Measurements from ENCODE around the gene SAMHD1.
A peak's percentile ranks its signal among the peaks of the same experiment; 100 is the strongest.
"Not testable (repeated sequence)": the region's sequence is repeated elsewhere in the genome, so short reads cannot be mapped to it uniquely, and the experiment has no call there.

Gene SAMHD1

GRCh38 chr20:36951198-36951978 lies at the start of gene SAMHD1:
Gene SAMHD1 (minus strand): TSS chr20:36951708. CDS start chr20:36951643, 65 bp downstream.
- DNase-seq: peak; percentile 97 to 99

GRCh38 chr20:37000171-37000570 lies 48.7 kb upstream of the SAMHD1 start:
- DNase-seq: not testable (repeated sequence)

- DNase-seq: no peak
Measured at GRCh38 chr20:36998652-36999051, 47.1 kb upstream of the SAMHD1 start.

- DNase-seq: no peak
Measured at GRCh38 chr20:36997121-36997520, 45.6 kb upstream of the SAMHD1 start.

GRCh38 chr20:36994221-36994620 lies 42.7 kb upstream of the SAMHD1 start:
- DNase-seq: not testable (repeated sequence)

- no peak for DNase-seq
Measured at GRCh38 chr20:36992802-36993334, 41.4 kb upstream of the SAMHD1 start.

- no peak for DNase-seq
Measured at GRCh38 chr20:36991703-36992102, 40.2 kb upstream of the SAMHD1 start.

- DNase-seq: no peak
Measured at GRCh38 chr20:36989797-36990196, 38.3 kb upstream of the SAMHD1 start.

GRCh38 chr20:36988494-36988966 lies 37.0 kb upstream of the SAMHD1 start:
- DNase-seq: peak; percentile 10 to 52

- no peak for DNase-seq
Measured at GRCh38 chr20:36984257-36984638, 32.7 kb upstream of the SAMHD1 start.

- no peak for DNase-seq
Measured at GRCh38 chr20:36975099-36975818, 23.8 kb upstream of the SAMHD1 start.

GRCh38 chr20:36974660-36975059 lies 23.2 kb upstream of the SAMHD1 start:
- no peak for DNase-seq

- DNase-seq: no peak
Measured at GRCh38 chr20:36971103-36971502, 19.6 kb upstream of the SAMHD1 start.

- no peak for DNase-seq
Measured at GRCh38 chr20:36969478-36970186, 18.1 kb upstream of the SAMHD1 start.

- no peak for DNase-seq
Measured at GRCh38 chr20:36969051-36969450, 17.5 kb upstream of the SAMHD1 start.

- no peak for DNase-seq
Measured at GRCh38 chr20:36967636-36968035, 16.1 kb upstream of the SAMHD1 start.

- not testable (repeated sequence) for DNase-seq
Measured at GRCh38 chr20:36966965-36967364, 15.5 kb upstream of the SAMHD1 start.

- DNase-seq: not testable (repeated sequence)
Measured at GRCh38 chr20:36962354-36962941, 10.9 kb upstream of the SAMHD1 start.

- no peak for DNase-seq
Measured at GRCh38 chr20:36959242-36959641, 7.7 kb upstream of the SAMHD1 start.

- no peak for DNase-seq
Measured at GRCh38 chr20:36957875-36958667, 6.6 kb upstream of the SAMHD1 start.

- DNase-seq: no peak
Measured at GRCh38 chr20:36956674-36957073, 5.2 kb upstream of the SAMHD1 start.

GRCh38 chr20:36956016-36956415 lies 4.5 kb upstream of the SAMHD1 start:
- no peak for DNase-seq

All from NCI-H2081 (cell line).